Activated CD4-positive, alpha-beta T cell treated with anti-CD3 and anti-CD28 coated beads, Interleukin-2, amount 50 U/mL, for 1 hour (primary cell): ENCODE data around the gene LMO2.

Source experiments
- DNase-seq: peaks from one replicate; pipeline ENCODE4 v3.0.0-alpha.2; 2020

Gene LMO2

DNA sequence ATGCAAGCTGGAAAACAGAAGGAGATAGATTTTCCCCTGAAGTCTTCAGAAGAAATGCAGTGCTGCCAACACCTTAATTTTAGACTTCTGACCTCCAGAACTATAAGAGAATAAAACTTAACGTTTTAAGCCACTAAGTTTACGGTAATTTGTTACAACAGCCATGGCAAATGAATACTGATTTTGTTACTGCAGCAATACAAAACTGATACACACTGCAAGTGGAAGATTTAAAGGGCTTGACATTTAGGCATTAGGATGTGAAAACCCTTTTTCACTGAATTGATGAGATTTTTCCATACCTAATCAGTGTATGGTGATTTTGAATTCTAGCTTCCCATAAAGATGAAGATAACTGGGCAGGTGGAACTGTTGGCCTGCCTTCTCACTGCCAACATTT is 22.1 kb upstream of the LMO2 start:
- DNase-seq, result no peak

DNA sequence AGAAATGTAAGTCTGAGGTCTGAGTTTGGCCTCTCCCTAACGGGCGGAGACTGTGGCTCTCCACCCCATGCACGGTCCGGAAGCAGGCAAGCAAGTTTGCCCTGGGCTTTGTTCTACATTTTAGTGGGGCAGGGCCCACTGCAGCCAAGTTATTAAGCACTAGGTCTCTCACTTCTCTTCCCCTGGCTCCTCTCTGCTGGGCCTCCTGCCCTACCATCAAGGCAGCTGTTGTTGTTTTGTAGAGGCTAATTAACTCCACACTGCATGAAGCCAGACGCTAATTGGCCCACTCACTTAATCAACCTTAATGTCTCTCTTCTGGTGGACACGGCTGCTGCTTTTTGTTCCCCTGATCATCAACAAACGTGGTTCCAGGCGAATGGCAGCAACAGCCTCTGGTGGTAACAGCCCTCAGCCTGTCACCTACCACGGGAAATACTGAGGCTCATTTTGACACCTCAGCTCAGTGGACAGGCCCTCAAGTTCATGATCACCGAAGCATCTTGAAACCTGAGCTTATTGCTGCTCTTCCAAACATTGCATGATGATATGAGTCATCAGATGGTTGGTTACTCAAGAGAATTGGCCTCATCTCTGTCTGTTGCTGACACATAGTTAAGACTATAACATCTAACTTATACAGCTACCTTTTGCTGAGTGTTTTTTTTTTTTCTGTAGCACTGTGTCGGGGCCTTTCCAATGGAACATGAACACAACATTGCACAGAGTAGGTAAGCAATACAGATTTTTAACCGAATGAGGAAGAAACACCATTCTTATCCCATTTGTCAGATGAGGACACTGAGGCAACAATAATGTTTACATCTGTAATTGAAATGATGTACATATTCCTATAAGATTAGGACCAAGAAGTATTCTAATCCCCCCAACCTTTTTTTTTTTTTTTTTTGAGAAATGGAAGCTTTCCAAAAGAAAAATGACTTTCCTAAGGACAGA is 20.8 kb upstream of the LMO2 start:
- DNase-seq, result no peak

DNA sequence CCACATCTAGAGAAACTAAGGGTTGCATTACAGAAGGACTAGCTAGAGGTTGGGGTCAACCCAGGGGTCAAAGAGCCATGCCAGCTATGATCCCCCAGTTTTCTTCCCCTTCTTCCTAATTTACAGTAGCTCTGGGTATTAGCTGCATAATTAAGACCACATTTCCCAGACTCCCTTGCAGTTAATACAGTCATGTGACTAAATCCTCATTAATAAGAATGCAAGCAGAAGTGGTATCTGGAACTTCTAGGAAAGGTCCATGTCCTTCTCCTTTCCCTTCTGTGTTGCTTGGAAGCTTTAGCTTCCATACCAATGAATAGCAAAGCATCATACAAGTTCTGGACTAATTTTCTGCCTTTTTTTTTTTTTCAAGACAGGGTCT is 19.1 kb upstream of the LMO2 start:
- DNase-seq, result no peak

DNA sequence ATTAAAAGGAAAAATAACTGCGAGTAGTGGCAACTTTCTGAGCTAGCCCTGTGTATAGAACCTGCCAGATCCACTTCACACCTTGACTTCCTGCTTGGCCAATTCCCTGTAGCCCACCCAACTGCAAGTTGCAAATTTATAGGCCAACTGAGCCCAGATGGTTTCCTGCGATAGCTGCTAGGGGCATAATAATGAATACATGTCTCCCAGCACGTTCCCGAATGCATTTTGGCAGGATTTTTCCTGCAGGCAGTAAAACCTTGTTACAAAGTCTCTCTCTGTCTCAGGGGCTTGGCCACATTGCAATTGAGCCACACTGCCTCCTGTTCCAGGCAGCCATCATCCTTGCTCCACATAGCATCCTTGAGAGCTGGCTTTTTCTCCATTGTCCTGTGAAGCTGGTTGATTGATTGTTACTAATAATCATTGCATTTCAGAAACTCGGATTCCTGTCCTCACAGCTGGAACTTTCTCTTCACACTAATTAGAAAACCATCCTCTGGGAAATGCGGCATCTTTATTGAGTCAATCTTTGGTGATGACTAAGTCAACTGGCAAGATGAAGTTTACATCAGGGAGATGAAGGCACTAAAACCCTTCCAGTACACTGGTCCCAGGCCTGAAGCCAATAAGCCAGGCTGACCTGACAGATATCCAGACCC is 18.6 kb upstream of the LMO2 start:
- DNase-seq, result no peak

DNA sequence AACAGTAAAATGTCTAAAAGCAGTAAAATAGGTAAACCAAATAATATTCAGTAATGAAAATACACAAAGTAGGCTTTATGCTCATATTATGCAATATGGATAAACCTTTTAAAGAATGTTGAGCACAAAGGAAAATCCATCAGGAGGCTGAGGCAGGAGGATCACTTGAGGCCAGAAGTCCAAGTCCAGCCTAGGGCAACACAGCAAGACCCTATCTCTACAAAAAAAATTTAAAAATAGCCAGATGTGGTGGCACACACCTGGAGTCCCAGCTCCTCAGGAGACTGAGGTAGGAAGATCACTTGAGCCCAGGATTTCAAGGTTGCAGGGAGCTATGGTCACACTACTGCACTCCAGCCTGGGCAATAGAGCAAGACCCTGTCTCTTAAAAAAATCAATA is 17.7 kb upstream of the LMO2 start:
- no peak for DNase-seq

DNA sequence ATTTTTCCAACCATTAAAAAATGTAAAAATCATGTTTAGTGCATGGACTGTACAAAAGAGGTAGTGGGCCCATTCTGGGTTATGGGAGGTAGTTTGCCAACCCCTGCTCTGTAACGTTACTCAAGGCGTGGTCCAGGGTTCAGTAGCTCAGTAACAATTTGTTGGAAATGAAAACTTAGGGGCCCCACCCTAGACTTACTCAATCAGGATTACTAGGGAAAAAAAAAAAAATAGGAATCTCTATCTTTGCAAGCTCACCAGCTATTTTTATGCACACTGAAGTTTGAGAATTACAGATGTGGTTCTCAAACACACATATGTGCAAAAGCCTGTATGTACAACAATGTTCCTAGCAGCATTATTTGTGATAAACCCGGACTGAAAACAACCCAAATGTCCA is 17.3 kb upstream of the LMO2 start:
- DNase-seq, result no peak

DNA sequence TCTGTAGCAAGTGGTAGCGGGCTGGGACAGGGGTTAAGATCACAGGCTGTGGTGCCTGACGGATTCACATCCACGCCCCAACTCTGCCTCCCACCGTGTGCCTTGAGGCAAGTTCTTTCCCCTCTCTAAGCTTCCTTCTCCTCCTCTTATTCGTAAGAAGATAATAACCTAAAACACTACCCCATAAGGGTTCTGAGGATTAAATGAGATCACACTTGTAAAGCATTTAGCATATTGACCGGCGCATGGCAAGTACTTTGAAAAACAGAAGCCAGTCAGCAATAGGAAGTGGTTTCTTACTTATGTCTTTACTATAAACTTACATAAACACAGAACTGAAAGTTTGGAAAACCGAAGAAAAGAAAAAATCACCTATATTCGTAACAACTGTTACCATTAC is 15.5 kb upstream of the LMO2 start:
- no peak for DNase-seq

DNA sequence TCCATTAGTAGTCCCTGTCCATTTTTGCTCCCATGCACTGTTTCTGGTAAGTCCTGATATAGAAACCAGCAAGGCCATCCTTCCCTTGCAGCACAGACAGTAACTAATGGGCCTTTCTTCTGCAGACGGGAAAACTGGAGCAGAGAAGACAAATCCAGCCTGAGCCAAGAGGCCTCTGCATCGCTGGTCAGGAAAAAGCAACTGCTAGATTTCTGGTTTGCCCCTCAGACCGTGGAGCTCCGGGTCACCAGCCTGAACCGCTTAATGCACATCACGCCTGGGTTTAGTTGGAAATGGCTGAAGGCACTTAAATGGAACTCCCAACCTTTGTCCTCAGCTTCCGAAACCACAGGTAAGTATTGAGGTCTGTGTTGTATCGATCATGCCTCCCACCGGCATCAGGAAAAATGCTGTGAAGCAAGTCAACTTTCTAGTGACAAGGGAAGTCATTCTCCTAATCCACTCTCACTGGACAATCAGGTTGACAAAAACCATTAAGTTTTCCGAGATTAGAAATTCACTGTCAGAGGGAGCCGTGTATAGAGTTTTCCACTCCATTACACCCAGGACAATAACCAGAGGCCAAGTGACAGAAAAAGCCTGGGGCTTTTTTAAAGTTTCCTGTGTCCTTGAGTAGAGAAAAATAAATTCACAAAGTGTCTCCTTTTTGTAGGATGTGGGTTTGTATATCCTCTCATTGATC is 14.8 kb upstream of the LMO2 start:
- no peak for DNase-seq

DNA sequence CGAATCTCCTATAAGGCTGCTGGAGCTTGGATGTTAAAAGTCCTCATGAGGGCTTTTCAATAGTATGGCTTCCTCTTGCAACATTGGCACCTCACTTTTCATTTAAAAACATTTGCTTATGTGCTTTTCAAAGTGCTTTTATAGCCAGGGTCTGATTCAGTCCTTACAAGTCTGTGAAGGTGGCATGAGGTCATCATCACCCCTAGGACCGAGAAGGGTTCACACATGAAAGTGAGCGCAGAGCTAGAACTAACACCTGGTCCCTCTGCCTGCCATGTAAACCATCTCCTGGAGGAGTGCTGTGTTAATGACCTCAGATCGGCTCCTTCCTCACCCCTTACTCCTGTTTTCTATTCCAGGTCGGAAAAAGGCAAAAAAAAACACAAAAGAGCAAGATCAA is 12.2 kb upstream of the LMO2 start:
- no peak for DNase-seq

DNA sequence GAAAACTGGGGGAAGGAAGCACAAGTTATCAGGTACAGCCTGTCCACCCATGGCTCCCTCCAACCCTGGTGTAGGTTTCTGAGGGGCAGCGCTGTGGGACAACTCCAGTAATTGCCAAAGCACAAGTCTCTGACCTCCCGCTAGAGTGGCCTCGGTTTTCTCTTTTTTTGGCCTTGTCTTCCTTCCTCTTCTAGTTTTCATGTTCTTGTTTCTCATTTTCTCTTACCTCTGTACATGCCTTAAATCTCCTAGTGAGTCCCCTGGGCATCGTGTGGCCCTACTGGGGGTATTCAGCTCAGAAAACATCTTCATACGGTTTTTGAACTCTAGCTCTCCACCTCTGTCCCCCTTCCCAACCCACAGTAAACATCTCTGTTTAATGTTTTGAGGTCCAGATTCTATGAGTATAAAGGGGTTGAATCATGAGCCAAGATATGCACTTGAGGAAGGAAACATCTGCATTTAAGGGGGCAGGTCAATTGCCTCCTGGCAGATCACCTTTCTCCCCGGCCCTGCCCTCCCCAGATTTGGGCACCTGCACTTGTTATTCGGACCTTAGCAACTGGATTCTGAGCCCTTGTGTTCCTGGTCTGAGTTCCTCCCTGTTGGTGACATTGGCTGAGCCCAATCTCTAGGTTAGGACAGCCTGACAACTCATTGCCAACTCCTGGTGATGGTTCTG is 8.4 kb upstream of the LMO2 start:
- DNase-seq, result no peak

DNA sequence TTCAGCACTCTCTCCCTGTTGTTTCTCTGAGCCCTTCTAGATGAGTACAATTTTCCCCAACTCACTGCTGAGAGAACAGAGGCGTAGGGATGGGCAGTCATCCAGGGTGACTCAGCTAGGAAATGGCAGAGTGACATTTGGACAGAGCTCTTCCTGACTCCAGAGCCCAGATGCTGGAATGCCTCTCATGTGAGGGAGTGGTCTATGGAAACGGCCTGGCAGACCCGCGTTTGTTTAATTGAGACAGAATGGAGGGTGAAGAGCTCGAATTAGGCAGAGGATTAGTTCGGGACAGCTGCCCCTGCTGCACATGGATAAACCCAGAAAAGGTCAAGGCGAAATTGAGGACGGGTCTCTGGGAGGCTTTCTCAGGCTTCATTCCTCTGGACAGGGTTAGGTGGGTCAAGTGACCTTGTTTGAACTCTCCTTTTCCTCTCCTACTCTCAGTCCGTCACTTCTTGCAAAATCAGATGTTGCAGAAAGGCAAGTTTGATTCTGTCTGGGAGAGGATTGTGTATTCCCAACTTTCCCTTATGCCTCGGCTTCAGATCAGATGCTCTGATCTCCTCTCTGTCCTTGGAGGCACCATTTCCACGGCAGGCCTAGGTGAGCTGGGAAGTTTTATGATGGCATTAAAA is 7.6 kb upstream of the LMO2 start:
- no peak for DNase-seq

DNA sequence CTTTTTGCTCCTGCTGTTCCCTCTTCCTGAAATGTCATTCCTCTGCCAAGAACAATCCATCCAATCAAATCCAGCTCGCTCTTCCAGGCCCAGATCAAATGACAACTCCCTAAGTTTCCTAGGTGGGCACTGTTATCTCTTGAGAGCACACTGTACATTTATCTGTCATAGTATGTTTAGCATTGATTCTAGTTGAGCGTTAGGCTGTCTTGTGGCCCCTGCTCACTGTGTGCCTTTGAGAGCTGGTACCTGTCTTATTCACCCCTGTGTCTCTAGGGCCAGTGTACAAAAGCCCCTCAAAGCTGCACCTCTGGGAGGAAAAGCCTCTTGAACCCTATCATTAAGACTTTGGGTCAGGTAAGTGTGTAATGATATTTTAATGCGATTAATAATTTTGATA is 7.1 kb upstream of the LMO2 start:
- DNase-seq, result no peak

DNA sequence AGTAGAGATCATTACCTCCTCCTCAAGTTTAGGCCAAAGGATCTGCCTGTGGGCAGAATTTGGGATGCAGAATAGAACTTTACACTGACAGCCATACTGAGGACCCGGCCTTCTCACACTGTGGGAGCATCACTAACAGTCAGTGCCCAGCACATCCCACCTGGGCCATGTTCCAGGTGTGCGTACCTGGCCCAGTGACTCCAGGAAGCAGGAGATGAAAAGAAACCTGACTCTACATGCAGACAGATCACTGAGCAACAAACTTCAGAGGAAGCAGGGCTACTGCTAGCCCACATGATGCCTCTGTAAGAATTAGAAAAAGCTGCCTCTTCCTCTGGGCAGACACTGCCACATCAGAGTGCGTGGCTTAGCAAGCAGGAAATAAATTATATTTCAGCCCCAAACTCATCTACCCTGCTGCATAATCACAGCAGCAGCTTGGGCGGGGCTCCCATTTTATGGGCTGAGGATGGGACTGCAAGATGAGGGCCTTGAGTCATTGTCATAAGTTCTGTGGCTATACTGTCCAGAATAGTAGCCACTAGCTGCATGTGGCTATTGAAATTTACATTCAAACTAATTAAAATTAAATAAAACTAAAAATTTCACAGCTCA is 6.0 kb upstream of the LMO2 start:
- DNase-seq, result no peak

DNA sequence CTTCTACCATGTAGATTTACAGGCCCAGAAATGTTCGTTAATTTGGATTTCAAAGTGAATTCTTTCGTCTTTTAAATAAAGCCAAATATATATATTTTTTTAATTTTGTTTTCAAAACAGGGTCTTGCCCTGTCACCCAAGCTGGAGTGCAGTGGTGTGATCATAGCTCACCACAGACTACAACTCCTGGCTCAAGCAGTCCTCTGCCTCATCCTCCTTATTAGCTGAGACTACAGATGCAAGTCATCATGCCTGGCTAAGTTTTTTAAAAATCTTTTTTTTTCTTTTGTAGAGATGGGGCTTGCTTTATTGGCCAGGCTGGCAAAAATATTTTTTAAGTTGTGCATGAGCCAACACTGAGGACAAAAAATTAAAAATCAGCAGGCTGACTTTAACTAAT is 5.0 kb upstream of the LMO2 start:
- no peak for DNase-seq

DNA sequence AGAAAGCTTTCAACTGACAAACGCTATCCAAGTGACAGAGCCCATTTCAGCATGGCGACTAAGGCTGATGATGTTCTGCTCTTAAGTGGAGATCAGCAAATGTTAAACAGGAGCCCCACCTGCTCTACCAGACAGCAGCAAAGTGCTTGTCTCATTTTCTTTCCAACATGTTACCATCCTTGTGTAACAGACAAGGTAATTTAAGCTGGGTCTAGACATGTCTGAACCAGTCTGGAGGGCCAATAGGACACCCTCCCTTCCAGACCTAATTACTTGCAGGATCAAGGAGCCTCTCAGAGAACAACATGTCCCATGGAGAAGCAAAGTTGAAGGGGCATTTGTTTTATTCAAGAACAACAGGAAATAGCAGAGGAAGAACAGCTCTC is 3.9 kb upstream of the LMO2 start:
- no peak for DNase-seq

DNA sequence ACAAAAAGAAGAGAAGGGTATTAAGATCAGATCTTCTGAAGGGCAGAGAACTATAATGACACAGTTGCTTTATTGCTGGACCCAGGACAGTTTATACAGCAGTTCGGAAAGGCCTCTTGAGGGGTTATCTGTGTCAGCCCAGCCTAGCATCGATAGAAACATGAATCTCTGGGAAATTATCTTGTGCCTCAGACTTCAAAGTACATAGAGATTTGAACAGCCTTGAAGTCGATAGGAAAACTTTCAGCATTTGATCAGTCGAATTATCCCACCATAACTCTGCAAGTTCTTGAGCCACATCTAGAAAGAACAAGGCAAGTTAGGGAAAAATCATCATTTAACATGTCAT is 2.5 kb upstream of the LMO2 start:
- DNase-seq, result no peak

DNA sequence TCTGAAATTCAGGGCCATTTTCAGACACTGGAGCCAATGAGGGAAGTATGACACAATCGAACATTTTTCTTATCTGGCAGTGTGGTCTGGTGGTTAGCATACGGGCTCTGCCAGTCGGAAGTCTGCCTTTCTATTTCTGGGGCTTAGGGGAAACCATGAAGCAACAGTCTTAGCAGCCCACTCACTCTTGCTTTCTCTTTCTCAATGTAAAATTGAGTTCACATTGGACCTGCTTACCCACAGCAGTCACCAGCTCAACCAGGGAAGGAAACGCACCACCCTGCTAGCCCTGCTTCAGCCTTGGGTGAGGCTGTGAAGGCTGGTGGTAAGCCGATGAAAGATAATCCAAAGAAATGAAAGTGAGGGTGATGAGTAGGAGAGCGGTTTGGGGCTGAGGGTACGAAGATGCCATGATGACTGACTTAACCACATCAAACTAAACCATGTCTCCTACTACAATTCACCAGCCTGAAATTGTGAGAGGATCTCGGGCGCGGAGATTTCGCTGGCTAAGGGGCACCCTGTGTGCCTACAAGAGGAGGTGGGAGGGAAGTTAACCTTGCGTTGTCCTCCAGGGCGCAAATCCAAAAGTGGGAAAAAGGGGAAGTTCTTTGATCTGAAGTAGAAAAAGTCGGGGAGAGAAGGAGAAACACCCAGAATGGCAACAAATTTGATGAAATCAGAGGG is 2.0 kb upstream of the LMO2 start:
- peak; percentile 50 for DNase-seq

DNA sequence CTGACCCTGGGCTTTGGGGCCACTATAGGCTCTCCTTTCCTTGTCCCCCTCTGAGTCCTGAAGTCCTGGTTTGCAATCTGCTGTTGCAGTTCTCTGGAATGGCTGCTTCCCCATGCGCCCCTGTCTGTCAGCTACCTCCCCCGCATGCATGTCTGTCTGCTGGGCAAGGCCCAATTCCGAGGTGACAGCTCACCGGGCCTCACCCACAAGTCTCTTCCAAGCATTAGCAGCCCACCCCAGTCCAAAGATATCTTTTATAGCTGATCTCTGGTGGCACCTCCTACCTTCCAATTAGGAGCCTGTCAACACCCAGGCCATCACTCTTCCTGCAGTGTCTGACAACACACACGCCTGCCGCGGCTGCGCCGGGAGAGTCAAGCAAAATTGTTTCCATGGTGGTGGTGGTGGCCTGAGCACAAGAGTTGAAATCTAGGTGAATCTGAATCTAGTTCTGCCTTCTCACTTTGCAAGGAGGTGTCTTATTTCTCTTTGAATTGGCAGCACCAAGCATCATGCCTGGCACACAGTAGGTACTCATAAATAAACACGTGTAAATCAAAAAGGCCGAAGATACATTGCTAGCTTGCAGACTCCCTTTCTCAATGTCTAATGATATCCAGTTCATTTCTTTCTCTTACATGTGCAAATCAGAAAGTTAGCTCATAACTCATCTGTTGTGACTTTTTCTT is 1.2 kb upstream of the LMO2 start:
- no peak for DNase-seq

DNA sequence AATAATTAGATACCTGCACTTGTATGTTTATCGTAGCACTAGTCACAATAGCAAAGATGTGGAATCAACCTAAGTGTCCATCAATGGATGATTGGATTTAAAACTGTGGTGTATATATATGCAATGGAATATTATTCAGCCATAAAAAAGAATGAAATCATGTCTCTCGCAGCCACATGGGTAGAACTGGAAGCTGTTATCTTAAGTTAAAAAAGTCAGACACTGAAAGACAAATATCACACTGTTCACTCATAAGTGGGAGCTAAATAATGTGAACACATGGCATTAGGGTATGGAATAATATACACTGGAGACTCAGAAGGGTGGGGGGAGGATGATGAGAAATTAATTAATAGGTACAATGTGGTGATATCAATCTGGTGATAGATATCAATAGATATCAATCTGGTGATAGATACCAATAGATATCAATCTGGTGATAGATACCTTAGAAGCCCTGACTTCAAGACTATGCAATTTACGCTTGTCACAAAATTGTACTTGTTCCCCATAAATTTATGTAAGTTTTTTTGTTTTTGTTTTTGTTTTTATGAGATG is 2.0 kb downstream of the LMO2 start:
- DNase-seq, result no peak

DNA sequence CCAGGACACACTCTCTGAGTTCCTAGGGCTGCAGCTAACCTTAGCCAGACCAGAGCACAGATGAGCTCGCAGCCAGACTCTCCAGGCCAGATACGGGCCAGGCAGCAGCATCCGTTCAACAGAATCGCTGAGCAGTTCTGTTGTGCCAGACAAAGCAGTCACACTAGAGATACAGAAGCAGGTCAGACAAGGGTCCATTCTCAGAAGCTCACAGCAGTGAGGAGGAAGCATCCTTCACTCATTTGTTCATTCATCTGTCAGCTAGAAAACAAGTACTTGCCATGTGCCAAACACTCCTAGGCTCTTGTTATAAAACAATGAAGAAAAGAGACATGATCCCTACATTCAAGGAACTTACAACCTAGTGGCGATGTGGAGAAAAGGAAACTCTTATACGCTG is 2.6 kb downstream of the LMO2 start:
- no peak for DNase-seq

DNA sequence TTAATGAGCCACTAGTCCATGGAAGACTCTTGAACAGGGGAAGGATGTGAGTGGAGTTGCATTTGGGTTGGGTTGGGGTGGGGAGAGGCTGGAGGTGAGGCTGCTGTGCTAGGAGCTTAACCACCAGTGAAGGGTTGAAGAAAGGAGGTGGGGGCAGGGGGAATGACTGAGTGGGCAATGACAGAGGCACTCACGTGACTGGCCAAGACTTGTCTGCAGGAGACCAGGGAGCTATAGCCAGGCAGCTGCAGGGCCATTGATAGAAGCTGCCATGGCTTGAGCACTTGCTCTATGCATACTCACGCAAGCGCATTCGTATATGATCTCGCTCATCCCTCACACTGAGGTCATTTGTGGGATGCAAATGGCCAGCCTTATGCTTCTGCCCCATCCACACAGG is 4.0 kb downstream of the LMO2 start:
- DNase-seq, result no peak
